Natural killer cell (primary cell): Measurements from ENCODE around the gene UBE2D3. TPM values are rescaled to one million over a fixed set of nuclear protein-coding genes. Genes with fewer than 3 reads are reported as not detected.

Experiments
- ATAC-seq, 3 donors: fragments of 150-1000 bp in 2 of 3; fragments of 200-7000 bp in 1 of 3; cut with Tn5 transposase; 1 replicate in 1 of 3; 2 replicates in 2 of 3; pipeline ENCODE4 v1.10.0; 2021; ENCODE audit warnings: mild to moderate bottlenecking in 2 of 3, moderate library complexity in 2 of 3
- DNase-seq, 2 donors: peaks; one replicate each; pipeline versions ENCODE4 v3.0.0 to v3.0.0-alpha.2; 2013 to 2021; ENCODE audit warnings: mixed read lengths in 1 of 2
- H3K27ac ChIP-seq: one replicate; pipeline ENCODE4 v1.5.1; 2013; ENCODE audit warnings: mild to moderate bottlenecking, low read length
- H3K27me3 ChIP-seq: one replicate; pipeline ENCODE4 v1.6.1; 2013; ENCODE audit warnings: low read length; ENCODE audit not compliant: control insufficient read depth, insufficient read depth
- H3K36me3 ChIP-seq: one replicate; pipeline ENCODE4 v1.6.1; 2013; ENCODE audit warnings: low read length; ENCODE audit not compliant: control insufficient read depth, insufficient read depth
- H3K4me1 ChIP-seq: one replicate; pipeline ENCODE4 v1.6.1; 2013; ENCODE audit warnings: low read length; ENCODE audit not compliant: control insufficient read depth, insufficient read depth
- H3K4me3 ChIP-seq: one replicate; pipeline ENCODE4 v1.5.1; 2013; ENCODE audit warnings: low read length
- H3K9me3 ChIP-seq: one replicate; pipeline ENCODE4 v1.6.1; 2013; ENCODE audit warnings: low read length; ENCODE audit not compliant: control insufficient read depth, insufficient read depth
- H3K27ac Mint-ChIP-seq, 2 donors: one replicate each; pipeline ENCODE4 v1.8.0; 2022; ENCODE audit warnings: mild to moderate bottlenecking in 2 of 2, mixed read lengths in 2 of 2, moderate library complexity in 1 of 2
- H3K27me3 Mint-ChIP-seq, 2 donors: one replicate each; pipeline ENCODE4 v1.8.0; 2022; ENCODE audit warnings: low read depth in 2 of 2, mixed read lengths in 2 of 2
- H3K36me3 Mint-ChIP-seq: one replicate; pipeline ENCODE4 v1.8.0; 2022; ENCODE audit warnings: mixed read lengths
- H3K4me1 Mint-ChIP-seq, 2 donors: one replicate each; pipeline ENCODE4 v1.8.0; 2022; ENCODE audit warnings: mixed read lengths in 2 of 2
- H3K4me3 Mint-ChIP-seq: one replicate; pipeline ENCODE4 v1.8.0; 2022; ENCODE audit warnings: mild to moderate bottlenecking, moderate library complexity, mixed read lengths
- H3K9me3 Mint-ChIP-seq, 2 donors: one replicate each; pipeline ENCODE4 v1.8.0; 2022; ENCODE audit warnings: mixed read lengths in 2 of 2
- WGBS: methylation state at CpG from one replicate; pipeline ENCODE4 v1.1.7; 2013; ENCODE audit warnings: missing lambda C conversion rate; ENCODE audit not compliant: insufficient coverage; 5-methylcytosine and 5-hydroxymethylcytosine counted together
- intact Hi-C: fragments of 100-400 bp; cut with micrococcal nuclease; formaldehyde crosslinking; loops from one replicate; pipeline ENCODE4 v1.14.2; 2022
- total RNA-seq, 4 donors: library from RNA; stranded (reverse); fragments of 120-200 nt in 1 of 4; gene quantifications; one replicate each; pipeline versions ENCODE4 v1.2.3 to v1.2.4, GENCODE V29; 2013 to 2022
- TF ChIP-seq, protein P1 (sequence below): fragments of 200-600 bp; IDR thresholded peaks from one replicate; pipeline ENCODE4 v1.8.0; 2022; ENCODE audit warnings: antibody characterized with exemption

The UBE2D3 gene
- total RNA-seq, 3 donors from 2014 or later (not counting 1 experiment from before 2014, with no cell fraction given): 527 to 624 (median 529) TPM

DNA sequence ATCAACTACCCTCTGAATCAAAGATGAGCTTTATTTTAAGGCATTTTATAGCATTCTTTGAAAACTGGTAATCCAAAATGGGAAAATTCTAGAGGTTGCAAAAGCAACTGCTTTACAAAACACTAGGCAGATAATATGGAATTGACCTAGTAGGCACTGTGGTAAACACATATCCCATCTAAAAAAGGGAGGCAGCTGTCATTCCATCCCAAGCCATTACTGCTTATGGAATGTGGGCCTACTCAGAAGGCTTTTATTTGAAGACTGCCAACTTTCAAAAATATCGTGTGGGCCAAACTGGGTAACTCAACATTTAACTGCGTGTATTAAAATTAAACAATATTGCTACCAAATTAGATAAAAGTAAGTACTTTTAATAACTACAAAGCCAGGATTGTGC is 19.3 kb downstream of the UBE2D3 start:
- Mint-ChIP-seq H3K36me3 (peaks cover 5% of the 10 kb centered on the region), H3K27ac (peak overlapping the region in 1 of 2 donors; percentile 72), H3K27me3 (no peaks in the 10 kb centered on the region), H3K4me1 (peaks cover 69 to 80% of the 10 kb centered on the region in 2 donors), H3K9me3 (no peaks in the 10 kb centered on the region), H3K4me3 (no peak overlapping the region)
- 100% methylated on average over 1 of the region's 2 CpGs for WGBS
- intact Hi-C loops: loop anchor here (2.0 kb wide), 1 partner anchor 17 kb away; no protein-coding TSS in a partner anchor
- peaks cover 61% of the 10 kb centered on the region for H3K36me3 ChIP-seq
- H3K27me3 ChIP-seq: no peaks in the 10 kb centered on the region
- DNase-seq (no peak), ATAC-seq (no peak)
- no peak overlapping the region for H3K4me3 ChIP-seq
- H3K9me3 ChIP-seq: no peaks in the 10 kb centered on the region
- peaks cover 16% of the 10 kb centered on the region for H3K4me1 ChIP-seq
- no peak overlapping the region for H3K27ac ChIP-seq
- TF ChIP-seq, protein P1, sequence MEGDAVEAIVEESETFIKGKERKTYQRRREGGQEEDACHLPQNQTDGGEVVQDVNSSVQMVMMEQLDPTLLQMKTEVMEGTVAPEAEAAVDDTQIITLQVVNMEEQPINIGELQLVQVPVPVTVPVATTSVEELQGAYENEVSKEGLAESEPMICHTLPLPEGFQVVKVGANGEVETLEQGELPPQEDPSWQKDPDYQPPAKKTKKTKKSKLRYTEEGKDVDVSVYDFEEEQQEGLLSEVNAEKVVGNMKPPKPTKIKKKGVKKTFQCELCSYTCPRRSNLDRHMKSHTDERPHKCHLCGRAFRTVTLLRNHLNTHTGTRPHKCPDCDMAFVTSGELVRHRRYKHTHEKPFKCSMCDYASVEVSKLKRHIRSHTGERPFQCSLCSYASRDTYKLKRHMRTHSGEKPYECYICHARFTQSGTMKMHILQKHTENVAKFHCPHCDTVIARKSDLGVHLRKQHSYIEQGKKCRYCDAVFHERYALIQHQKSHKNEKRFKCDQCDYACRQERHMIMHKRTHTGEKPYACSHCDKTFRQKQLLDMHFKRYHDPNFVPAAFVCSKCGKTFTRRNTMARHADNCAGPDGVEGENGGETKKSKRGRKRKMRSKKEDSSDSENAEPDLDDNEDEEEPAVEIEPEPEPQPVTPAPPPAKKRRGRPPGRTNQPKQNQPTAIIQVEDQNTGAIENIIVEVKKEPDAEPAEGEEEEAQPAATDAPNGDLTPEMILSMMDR: no peak

DNA sequence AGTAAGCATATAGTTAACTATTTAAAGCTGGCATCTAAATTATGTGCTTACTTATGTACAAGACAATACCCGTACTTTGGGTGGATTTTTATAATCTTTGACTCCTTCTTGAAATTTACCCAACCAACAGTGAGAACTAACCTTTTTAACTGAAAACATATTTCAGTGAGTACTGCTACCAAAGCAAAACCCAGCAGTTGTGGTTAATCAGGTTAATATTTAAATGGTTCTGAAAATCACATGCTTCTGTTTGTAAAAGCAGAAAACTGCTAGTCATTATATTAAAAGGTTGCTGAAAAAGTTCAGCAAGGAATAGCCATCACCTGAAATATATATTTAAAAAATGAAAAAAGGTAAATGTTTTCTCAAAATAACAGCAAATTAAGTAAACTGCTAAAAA is 20.0 kb downstream of the UBE2D3 start:
- peak overlapping the region in 1 of 2 donors; percentile 72 for H3K27ac Mint-ChIP-seq
- no peak for ATAC-seq

DNA sequence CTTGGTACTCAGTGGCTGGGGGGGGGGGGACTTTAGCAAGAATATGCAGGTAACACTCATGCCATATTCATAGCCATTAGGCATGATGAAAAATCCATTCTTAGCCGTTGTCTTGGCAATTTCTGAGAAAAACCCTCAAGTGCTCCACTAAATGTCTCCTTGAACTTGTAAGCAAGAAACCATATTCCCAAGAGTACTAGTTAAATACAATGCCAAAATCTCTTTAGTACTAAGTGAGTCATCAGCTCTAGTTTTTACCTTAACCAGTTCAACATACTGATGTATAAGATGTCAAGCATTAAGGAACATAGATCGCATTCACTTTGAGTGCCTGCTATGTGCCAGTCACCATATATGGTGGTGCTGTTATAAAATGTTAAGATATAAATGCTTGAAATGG is 27.5 kb downstream of the UBE2D3 start:
- Histone ChIP-seq H3K27ac (no peak overlapping the region), H3K27me3 (no peaks in the 10 kb centered on the region), H3K4me1 (no peaks in the 10 kb centered on the region), H3K9me3 (no peaks in the 10 kb centered on the region), H3K36me3 (peaks cover 86% of the 10 kb centered on the region), H3K4me3 (no peak overlapping the region)
- Mint-ChIP-seq H3K4me3 (no peak overlapping the region), H3K36me3 (peaks cover 15% of the 10 kb centered on the region), H3K4me1 (peaks cover 34 to 35% of the 10 kb centered on the region in 2 donors), H3K27me3 (no peaks in the 10 kb centered on the region), H3K9me3 (no peaks in the 10 kb centered on the region), H3K27ac (peak overlapping the region; percentile 67 to 70)
- no peak for DNase-seq
- TF ChIP-seq, protein P1: no peak
- 97% methylated on average over 2 of the region's 2 CpGs for WGBS
- intact Hi-C loops: no loop called here
- ATAC-seq: no peak

More for the DNA sequence above, 20.0 kb downstream of the UBE2D3 start:
- Histone ChIP-seq H3K4me3 (no peak overlapping the region), H3K4me1 (peaks cover 15% of the 10 kb centered on the region), H3K27me3 (no peaks in the 10 kb centered on the region), H3K36me3 (peaks cover 66% of the 10 kb centered on the region), H3K27ac (no peak overlapping the region), H3K9me3 (no peaks in the 10 kb centered on the region)
- TF ChIP-seq, protein P1: no peak
- Mint-ChIP-seq H3K27me3 (no peaks in the 10 kb centered on the region), H3K36me3 (peaks cover 7% of the 10 kb centered on the region), H3K4me3 (no peak overlapping the region), H3K4me1 (peaks cover 69 to 79% of the 10 kb centered on the region in 2 donors), H3K9me3 (no peaks in the 10 kb centered on the region)
- WGBS: 80% methylated on average over 1 of the region's 1 CpG
- no peak for DNase-seq
- intact Hi-C loops: no loop called here

DNA sequence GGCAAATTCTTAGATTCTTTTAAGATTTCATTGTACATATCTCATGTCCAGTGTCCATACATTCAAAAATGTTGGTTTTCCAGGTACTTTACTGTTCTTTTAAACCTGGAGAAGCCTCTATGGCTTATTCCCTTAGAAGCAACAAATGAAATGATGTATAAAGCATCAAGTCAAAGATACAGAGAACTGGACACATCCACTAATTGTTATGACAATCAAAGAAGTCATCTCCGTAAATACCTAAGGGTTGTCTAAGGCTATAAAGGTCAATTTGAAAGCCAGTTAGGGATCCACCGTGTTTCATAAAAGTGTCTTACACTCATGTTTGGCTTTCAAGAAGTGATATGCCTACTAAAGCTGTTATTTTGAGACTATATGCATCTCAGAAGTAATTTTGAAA is 32.4 kb downstream of the UBE2D3 start:
- H3K9me3 Mint-ChIP-seq: no peaks in the 10 kb centered on the region
- no peaks in the 10 kb centered on the region for H3K27me3 ChIP-seq
- H3K4me1 ChIP-seq: no peaks in the 10 kb centered on the region
- TF ChIP-seq, protein P1: no peak
- WGBS: 97% methylated on average over 2 of the region's 2 CpGs
- intact Hi-C loops: no loop called here
- no peak overlapping the region for H3K27ac ChIP-seq
- peaks cover 49% of the 10 kb centered on the region for H3K36me3 ChIP-seq
- peaks cover 21 to 37% of the 10 kb centered on the region in 2 donors for H3K4me1 Mint-ChIP-seq
- no peaks in the 10 kb centered on the region for H3K27me3 Mint-ChIP-seq
- H3K4me3 Mint-ChIP-seq: no peak overlapping the region
- no peaks in the 10 kb centered on the region for H3K9me3 ChIP-seq
- H3K4me3 ChIP-seq: no peak overlapping the region
- H3K27ac Mint-ChIP-seq: peak overlapping the region in 1 of 2 donors; percentile 25
- DNase-seq (no peak), ATAC-seq (no peak)
- H3K36me3 Mint-ChIP-seq: no peaks in the 10 kb centered on the region
